NCI-H82 treated with DMSO at 0.1 percent for 48 hours (cell line): ENCODE data around the gene PRCD.

Experiments
- DNase-seq: peaks from one replicate; lab custom pipeline; 2025; ENCODE audit not compliant: unreplicated experiment; lab: John Stamatoyannopoulos, UW

Gene PRCD

DNA sequence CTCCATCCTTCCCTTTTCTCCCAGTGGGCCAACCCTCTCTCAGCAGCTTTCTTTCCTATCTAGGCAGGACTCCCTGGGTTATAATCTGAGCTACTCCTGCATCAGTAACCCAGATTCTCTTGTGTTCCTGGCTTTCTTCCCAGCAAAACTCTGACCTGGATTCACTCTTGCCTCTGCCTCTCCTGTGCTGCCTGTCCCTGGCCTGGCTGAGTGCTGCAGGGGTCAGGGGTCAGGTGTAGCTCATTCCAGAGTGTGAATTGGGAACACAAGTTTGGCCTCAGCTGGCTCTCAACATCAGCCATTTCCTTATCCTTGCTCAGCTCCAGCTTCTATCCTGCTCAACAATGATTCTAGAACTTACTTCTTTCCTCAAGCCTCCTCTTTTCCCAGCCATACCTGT lies 48.3 kb downstream of the PRCD start:
- DNase-seq = no peak

- DNase-seq = no peak
These were observed 53.6 kb downstream of the PRCD start for GRCh38 chr17:76593384-76593826.

DNA sequence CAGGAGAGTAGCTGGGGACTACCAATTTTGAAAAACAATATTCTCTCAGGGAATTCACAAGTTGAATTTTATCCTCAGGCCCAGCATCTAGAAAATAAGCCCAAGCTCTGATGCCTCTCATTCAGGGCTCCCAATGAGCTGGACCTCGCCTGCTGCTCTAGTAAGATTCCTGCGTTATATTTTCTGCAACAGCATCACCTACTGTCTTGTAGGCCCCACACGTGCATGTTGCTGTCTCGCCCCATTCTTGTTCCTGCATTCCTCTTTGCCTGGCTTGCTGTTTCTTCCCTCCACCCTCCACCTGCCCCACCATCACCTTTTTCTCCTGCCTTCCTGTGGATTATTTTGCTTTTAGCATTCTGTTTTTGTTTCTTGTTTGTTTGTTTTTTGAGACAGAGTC lies 54.1 kb downstream of the PRCD start:
- no peak for DNase-seq

- DNase-seq = no peak
These were observed 54.8 kb downstream of the PRCD start for GRCh38 chr17:76594690-76595089.
